T-cell (primary cell): Measurements from ENCODE around the gene SETBP1. TPM values are rescaled to one million over a fixed set of nuclear protein-coding genes. Genes with fewer than 3 reads are reported as not detected.

Experiments
- ATAC-seq, 4 experiments: fragments of 200-7000 bp in 3 of 4; fragments of 150-1000 bp in 1 of 4; cut with Tn5 transposase; replicated peaks in 1 of 4; 1 replicate in 3 of 4; 2 replicates in 1 of 4; pipeline ENCODE4 v1.10.0; 2021; ENCODE audit warnings: moderate library complexity in 3 of 4, mild to moderate bottlenecking in 2 of 4, moderate number of reproducible peaks in 1 of 4
- CTCF ChIA-PET, 2 donors: fragments of 300-600 bp; sonication (Branson Sonifier 250); formaldehyde crosslinking; loops; one replicate each; lab custom pipeline; 2022; ENCODE audit warnings: antibody characterized with exemption in 2 of 2; lab: Charles Lee
- POLR2A ChIA-PET, 2 donors: fragments of 300-600 bp; sonication (Branson Sonifier 250); formaldehyde crosslinking; loops; one replicate each; lab custom pipeline; 2022; ENCODE audit warnings: antibody characterized with exemption in 2 of 2; lab: Charles Lee
- DNase-seq, 35 experiments: peaks; one replicate each; pipeline versions ENCODE4 v3.0.0 to v3.0.0-alpha.2; 2013 to 2023
- H3K27ac ChIP-seq: one replicate; pipeline ENCODE4 v1.5.1; 2013; ENCODE audit warnings: low read length
- H3K27me3 ChIP-seq, 2 experiments: replicated peaks in 1 of 2; 1 replicate in 1 of 2; 2 replicates in 1 of 2; pipeline versions ENCODE4 v1.6.1 to v1.7.0; 2013; ENCODE audit warnings: low read length in 1 of 2, mixed read lengths in 1 of 2; ENCODE audit not compliant: control insufficient read depth in 2 of 2, insufficient read depth in 2 of 2; ENCODE audit errors: extremely low read depth in 1 of 2
- H3K36me3 ChIP-seq, 2 donors: 1 replicate in 1 of 2; 2 replicates in 1 of 2; pipeline versions ENCODE4 v1.6.1 to v1.7.0; 2013; ENCODE audit warnings: low read length in 1 of 2; ENCODE audit not compliant: control insufficient read depth in 2 of 2, insufficient read depth in 1 of 2; ENCODE audit errors: extremely low read depth in 1 of 2
- H3K4me1 ChIP-seq, 2 experiments: 1 replicate in 1 of 2; 2 replicates in 1 of 2; pipeline versions ENCODE4 v1.6.1 to v1.7.0; 2013; ENCODE audit warnings: low read length in 2 of 2, mixed read lengths in 1 of 2; ENCODE audit not compliant: insufficient read depth in 2 of 2, control insufficient read depth in 1 of 2; ENCODE audit errors: extremely low read depth in 1 of 2
- H3K4me3 ChIP-seq, 2 donors: 1 replicate in 1 of 2; 2 replicates in 1 of 2; pipeline versions ENCODE4 v1.5.1 to v1.7.0; 2013; ENCODE audit warnings: mild to moderate bottlenecking in 2 of 2, low read length in 1 of 2, moderate library complexity in 1 of 2; ENCODE audit not compliant: control insufficient read depth in 1 of 2; ENCODE audit errors: extremely low read depth in 1 of 2
- H3K9me3 ChIP-seq: 2 replicates; pipeline ENCODE4 v1.7.0; 2013
- H3K27ac Mint-ChIP-seq, 2 donors: one replicate each; pipeline ENCODE4 v1.8.0; 2020 to 2021; ENCODE audit warnings: mild to moderate bottlenecking in 2 of 2, mixed read lengths in 2 of 2
- H3K27me3 Mint-ChIP-seq, 2 donors: one replicate each; pipeline ENCODE4 v1.8.0; 2021 to 2022; ENCODE audit warnings: mixed read lengths in 2 of 2
- H3K36me3 Mint-ChIP-seq: one replicate; pipeline ENCODE4 v1.8.0; 2021; ENCODE audit warnings: mixed read lengths
- H3K4me1 Mint-ChIP-seq, 3 donors: one replicate each; pipeline ENCODE4 v1.8.0; 2020 to 2022; ENCODE audit warnings: mixed read lengths in 3 of 3, mild to moderate bottlenecking in 1 of 3
- H3K4me3 Mint-ChIP-seq, 3 donors: one replicate each; pipeline ENCODE4 v1.8.0; 2020 to 2022; ENCODE audit warnings: mild to moderate bottlenecking in 3 of 3, mixed read lengths in 3 of 3, moderate library complexity in 3 of 3
- H3K9me3 Mint-ChIP-seq, 3 donors: one replicate each; pipeline ENCODE4 v1.8.0; 2020 to 2022; ENCODE audit warnings: mixed read lengths in 3 of 3
- WGBS: methylation state at CpG from one replicate; pipeline ENCODE4 v1.1.5; 2013; ENCODE audit warnings: missing lambda C conversion rate; ENCODE audit not compliant: insufficient coverage; 5-methylcytosine and 5-hydroxymethylcytosine counted together
- total RNA-seq, 35 experiments: library from RNA in 6 of 35; stranded (reverse) in 6 of 35; fragments of 120-200 nt in 1 of 35; gene quantifications; one replicate each; pipeline versions ENCODE4 v1.2.1 to v1.2.4 and lab custom pipeline; 2013 to 2026

SETBP1 gene
- total RNA-seq, 5 donors from 2014 or later (not counting 1 experiment from before 2014, with no cell fraction given), result 1.6 to 5.7 (median 3.2) TPM

- Histone ChIP-seq H3K36me3 (no peaks in the 10 kb centered on the region), H3K9me3 (no peaks in the 10 kb centered on the region), H3K4me3 (no peak overlapping the region), H3K27ac (no peak overlapping the region), H3K27me3 (no peaks in the 10 kb centered on the region), H3K4me1 (no peaks in the 10 kb centered on the region)
- H3K27me3 Mint-ChIP-seq, result peaks cover 4 to 5% of the 10 kb centered on the region in 2 donors
- no peak for ATAC-seq
- H3K27ac Mint-ChIP-seq, result no peak overlapping the region
- DNase-seq, result no peak
- peaks cover 0 to 22% (median 15%) of the 10 kb centered on the region in 3 donors for H3K4me1 Mint-ChIP-seq
- no peak overlapping the region for H3K4me3 Mint-ChIP-seq
- ChIA-PET POLR2A (no interaction called here), CTCF (no interaction called here)
- no peaks in the 10 kb centered on the region for H3K36me3 Mint-ChIP-seq
- 81% methylated on average over 6 of the region's 8 CpGs for WGBS
- no peaks in the 10 kb centered on the region for H3K9me3 Mint-ChIP-seq
Measured at GRCh38 chr18:44897411-44897810, 216.7 kb downstream of the SETBP1 start.

- no peaks in the 10 kb centered on the region for H3K9me3 Mint-ChIP-seq
- DNase-seq (no peak), ATAC-seq (no peak)
- no peaks in the 10 kb centered on the region for H3K9me3 ChIP-seq
- peaks cover 0 to 22% (median 15%) of the 10 kb centered on the region in 3 donors for H3K4me1 Mint-ChIP-seq
- peaks cover 4 to 5% of the 10 kb centered on the region in 2 donors for H3K27me3 Mint-ChIP-seq
- POLR2A ChIA-PET, result no interaction called here
- H3K36me3 ChIP-seq, result no peaks in the 10 kb centered on the region
- no peaks in the 10 kb centered on the region for H3K36me3 Mint-ChIP-seq
- H3K27me3 ChIP-seq, result no peaks in the 10 kb centered on the region
- CTCF ChIA-PET, result no interaction called here
- no peak overlapping the region for H3K27ac Mint-ChIP-seq
- no peak overlapping the region for H3K4me3 Mint-ChIP-seq
- no peak overlapping the region for H3K4me3 ChIP-seq
- no peaks in the 10 kb centered on the region for H3K4me1 ChIP-seq
- H3K27ac ChIP-seq, result no peak overlapping the region
Measured at GRCh38 chr18:44897816-44898215, 217.1 kb downstream of the SETBP1 start.

GRCh38 chr18:44898498-44898897, 217.8 kb downstream of the SETBP1 start:
- no peaks in the 10 kb centered on the region for H3K9me3 ChIP-seq
- H3K36me3 ChIP-seq, result no peaks in the 10 kb centered on the region
- H3K27ac ChIP-seq, result no peak overlapping the region
- Mint-ChIP-seq H3K27ac (no peak overlapping the region), H3K27me3 (peaks cover 4 to 8% of the 10 kb centered on the region in 2 donors), H3K4me3 (no peak overlapping the region), H3K4me1 (peaks cover 0 to 17% (median 10%) of the 10 kb centered on the region in 3 donors), H3K9me3 (no peaks in the 10 kb centered on the region), H3K36me3 (no peaks in the 10 kb centered on the region)
- H3K27me3 ChIP-seq, result no peaks in the 10 kb centered on the region
- CTCF ChIA-PET, result no interaction called here
- no peak overlapping the region for H3K4me3 ChIP-seq
- POLR2A ChIA-PET, result no interaction called here
- ATAC-seq (no peak), DNase-seq (no peak)
- WGBS, result no CpG with 5 or more reads among the region's 2 CpGs
- H3K4me1 ChIP-seq, result no peaks in the 10 kb centered on the region

GRCh38 chr18:44899832-44900231, 219.1 kb downstream of the SETBP1 start:
- Mint-ChIP-seq H3K27me3 (peaks cover 4 to 8% of the 10 kb centered on the region in 2 donors), H3K9me3 (no peaks in the 10 kb centered on the region), H3K27ac (no peak overlapping the region), H3K4me3 (no peak overlapping the region), H3K36me3 (no peaks in the 10 kb centered on the region), H3K4me1 (peaks cover 0 to 5% (median 4%) of the 10 kb centered on the region in 3 donors)
- Histone ChIP-seq H3K4me3 (no peak overlapping the region), H3K4me1 (no peaks in the 10 kb centered on the region), H3K27ac (no peak overlapping the region), H3K9me3 (no peaks in the 10 kb centered on the region), H3K27me3 (no peaks in the 10 kb centered on the region), H3K36me3 (no peaks in the 10 kb centered on the region)
- ATAC-seq (no peak), DNase-seq (no peak)
- ChIA-PET POLR2A (no interaction called here), CTCF (interaction anchor here in 1 of 2 donors (1.1 kb wide), 1 partner anchor 244 kb away, joined by 3 read pairs; no protein-coding TSS in a partner anchor)

GRCh38 chr18:44900627-44901026, 219.9 kb downstream of the SETBP1 start:
- Histone ChIP-seq H3K4me3 (no peak overlapping the region), H3K9me3 (no peaks in the 10 kb centered on the region), H3K36me3 (no peaks in the 10 kb centered on the region), H3K27ac (no peak overlapping the region), H3K4me1 (no peaks in the 10 kb centered on the region), H3K27me3 (no peaks in the 10 kb centered on the region)
- ATAC-seq (no peak), DNase-seq (no peak)
- WGBS, result no CpG with 5 or more reads among the region's 3 CpGs
- Mint-ChIP-seq H3K4me1 (no peaks in the 10 kb centered on the region), H3K9me3 (no peaks in the 10 kb centered on the region), H3K4me3 (no peak overlapping the region), H3K27me3 (peaks cover 4 to 8% of the 10 kb centered on the region in 2 donors), H3K27ac (no peak overlapping the region), H3K36me3 (no peaks in the 10 kb centered on the region)
- ChIA-PET CTCF (no interaction called here), POLR2A (no interaction called here)

GRCh38 chr18:44901283-44901682, 220.6 kb downstream of the SETBP1 start:
- H3K27me3 Mint-ChIP-seq, result peaks cover 4 to 8% of the 10 kb centered on the region in 2 donors
- Histone ChIP-seq H3K4me1 (no peaks in the 10 kb centered on the region), H3K27ac (no peak overlapping the region), H3K27me3 (no peaks in the 10 kb centered on the region), H3K9me3 (no peaks in the 10 kb centered on the region), H3K36me3 (no peaks in the 10 kb centered on the region), H3K4me3 (no peak overlapping the region)
- DNase-seq (no peak), ATAC-seq (no peak)
- no peaks in the 10 kb centered on the region for H3K9me3 Mint-ChIP-seq
- H3K4me1 Mint-ChIP-seq, result no peaks in the 10 kb centered on the region
- CTCF ChIA-PET, result no interaction called here
- no peak overlapping the region for H3K4me3 Mint-ChIP-seq
- WGBS, result 88% methylated on average over 1 of the region's 2 CpGs
- no peaks in the 10 kb centered on the region for H3K36me3 Mint-ChIP-seq
- POLR2A ChIA-PET, result no interaction called here
- no peak overlapping the region for H3K27ac Mint-ChIP-seq

GRCh38 chr18:44903327-44903726, 222.6 kb downstream of the SETBP1 start:
- Histone ChIP-seq H3K9me3 (no peaks in the 10 kb centered on the region), H3K27ac (no peak overlapping the region), H3K36me3 (no peaks in the 10 kb centered on the region), H3K4me1 (no peaks in the 10 kb centered on the region), H3K27me3 (no peaks in the 10 kb centered on the region), H3K4me3 (no peak overlapping the region)
- no peak overlapping the region for H3K27ac Mint-ChIP-seq
- ChIA-PET POLR2A (no interaction called here), CTCF (no interaction called here)
- no peaks in the 10 kb centered on the region for H3K9me3 Mint-ChIP-seq
- no peak overlapping the region for H3K4me3 Mint-ChIP-seq
- DNase-seq (no peak), ATAC-seq (no peak)
- no peaks in the 10 kb centered on the region for H3K36me3 Mint-ChIP-seq
- no CpG with 5 or more reads among the region's 2 CpGs for WGBS
- H3K4me1 Mint-ChIP-seq, result no peaks in the 10 kb centered on the region
- H3K27me3 Mint-ChIP-seq, result peaks cover 4 to 8% of the 10 kb centered on the region in 2 donors
